HepG2 (cell line): Measurements from ENCODE around the gene ASPRV1. TPM values are rescaled to one million over a fixed set of nuclear protein-coding genes. Genes with fewer than 3 reads are reported as not detected.
A peak's percentile ranks its signal among the peaks of the same experiment; 100 is the strongest.

Source experiments
- CSRNP1 ChIP-seq: sonication (generic); formaldehyde crosslinking; IDR thresholded peaks from 2 replicates; pipeline ENCODE4 v1.8.1; 2023; ENCODE audit warnings: mild to moderate bottlenecking, missing genetic modification reagents
- DZIP1 ChIP-seq: sonication (generic); formaldehyde crosslinking; IDR thresholded peaks from 2 replicates; pipeline ENCODE4 v1.5.0; 2020; ENCODE audit warnings: mild to moderate bottlenecking, missing genetic modification reagents
- HMG20A ChIP-seq: IDR thresholded peaks from 2 replicates; pipeline ENCODE4 v1.6.1; 2016; ENCODE audit warnings: borderline replicate concordance
- NR2F6 ChIP-seq, 2 experiments: IDR thresholded peaks; 2 replicates each; pipeline ENCODE4 v1.6.1; 2016; ENCODE audit warnings: antibody characterized with exemption in 1 of 2, mild to moderate bottlenecking in 1 of 2
- SMYD3 ChIP-seq: sonication (generic); formaldehyde crosslinking; IDR thresholded peaks from 2 replicates; pipeline ENCODE4 v1.8.1; 2023; ENCODE audit warnings: mild to moderate bottlenecking, missing genetic modification reagents
- ZNF609 ChIP-seq: sonication (generic); formaldehyde crosslinking; IDR thresholded peaks from 2 replicates; pipeline ENCODE4 v1.4.0; 2020; ENCODE audit warnings: mild to moderate bottlenecking, missing genetic modification reagents, borderline replicate concordance
- ZNF619 ChIP-seq: sonication (generic); formaldehyde crosslinking; IDR thresholded peaks from 2 replicates; pipeline ENCODE4 v1.4.0; 2020; ENCODE audit warnings: mild to moderate bottlenecking, missing genetic modification reagents
- ZNF646 ChIP-seq: sonication (generic); formaldehyde crosslinking; IDR thresholded peaks from 2 replicates; pipeline ENCODE4 v1.9.0; 2021; ENCODE audit warnings: mild to moderate bottlenecking, missing genetic modification reagents
- ZNF792 ChIP-seq: IDR thresholded peaks from 2 replicates; pipeline ENCODE4 v1.6.1; 2016
- polyA plus RNA-seq, 8 experiments: library from polyadenylated mRNA; depleted of rRNA in 3 of 8; stranded (reverse) in 7 of 8; unstranded in 1 of 8; fragments of >200 nt; fragmentation: Illumina TruSeq in 4 of 8; extraction: Trizol in 4 of 8; gene quantifications; 2 replicates each; pipeline versions ENCODE4 v1.2.1 to v1.2.3, GENCODE V29; 2011 to 2016; ENCODE audit warnings: low read depth in 4 of 8, missing spikeins in 1 of 8, mixed read lengths in 1 of 8; ENCODE audit not compliant: insufficient read depth in 1 of 8
- total RNA-seq, 5 experiments: library from RNA; depleted of rRNA; stranded (reverse); fragments of >200 nt; fragmentation: Illumina TruSeq; extraction: Trizol; gene quantifications; 2 replicates each; pipeline ENCODE4 v1.2.3, GENCODE V29; 2016; ENCODE audit warnings: low read depth in 1 of 5

ASPRV1 gene
- total and polyA plus RNA-seq, 2 of the 13 experiments (the other 11 are each of a cell fraction or from before 2014, with no cell fraction given): 0.40 to 0.48 TPM

- 0 out of 2 replicates have a peak, but pooled peaks have one; percentile 67 for TF ChIP-seq DZIP1 (CRISPR knock-in tag)
- no peak for TF ChIP-seq ZNF609 (CRISPR knock-in tag)
- TF ChIP-seq SMYD3 (CRISPR knock-in tag): no peak
- TF ChIP-seq NR2F6 (IDR thresholded peaks at IDR 0.05): no peak
- TF ChIP-seq NR2F6 (CRISPR knock-in tag; IDR thresholded peaks at IDR 0.05): 0 out of 2 replicates have a peak, but pooled peaks have one; percentile 21
- TF ChIP-seq ZNF619: peak; percentile 35; the same call in 1 of the 2 replicates
- TF ChIP-seq ZNF646: no peak
- TF ChIP-seq ZNF792 (CRISPR knock-in tag): no peak
- no peak for TF ChIP-seq HMG20A
- no peak for TF ChIP-seq CSRNP1 (CRISPR knock-in tag)
Measured at GRCh38 chr2:69948032-69948962, 13.1 kb downstream of the ASPRV1 start (continued).
